H1 (cell line): Measurements from ENCODE around the gene DIP2C. TPM values are rescaled to one million over a fixed set of nuclear protein-coding genes. Genes with fewer than 3 reads are reported as not detected.

ENCODE experiments used
- ASH2L ChIP-seq: fragments of 200-600, 300-600 bp; sonication (generic); IDR thresholded peaks from one replicate; pipeline ENCODE4 v1.7.1; 2017; ENCODE audit warnings: low read length
- SIX5 ChIP-seq: IDR thresholded peaks from 2 replicates; pipeline ENCODE4 v1.6.1; 2011; ENCODE audit warnings: mild to moderate bottlenecking, low read depth, low read length
- SP1 ChIP-seq: IDR thresholded peaks from 2 replicates; pipeline ENCODE4 v1.6.1; 2011; ENCODE audit warnings: low read depth, low read length
- SP4 ChIP-seq: IDR thresholded peaks from 2 replicates; pipeline ENCODE4 v1.6.1; 2012; ENCODE audit warnings: low read length, inconsistent platforms
- YY1 ChIP-seq: IDR thresholded peaks from 2 replicates; pipeline ENCODE4 v1.6.1; 2011; ENCODE audit warnings: low read depth, mild to moderate bottlenecking, low read length
- polyA plus RNA-seq, 7 experiments: library from polyadenylated mRNA; depleted of rRNA in 3 of 7; stranded (reverse) in 5 of 7; unstranded in 2 of 7; fragments of >200 nt in 5 of 7; fragments of 200-250 nt in 2 of 7; gene quantifications; 1 replicate in 5 of 7; 2 replicates in 1 of 7; 4 replicates in 1 of 7; pipeline versions ENCODE4 v1.2.1 to v1.2.3, GENCODE V29; 2011 to 2013; ENCODE audit warnings: missing spikeins in 2 of 7, mixed read lengths in 2 of 7
- total RNA-seq: library from RNA; stranded (reverse); fragmentation: NEBNext Ultra II Directional; extraction: Animal tissue kit (Norgen Biotek cat#: 25700); gene quantifications from 2 replicates; pipeline ENCODE4 v1.2.1, GENCODE V29; 2021
- TF ChIP-seq, protein P1 (sequence below): fragments of 300-600 bp; sonication (generic); IDR thresholded peaks from 2 replicates; pipeline ENCODE4 v1.7.1; 2012; ENCODE audit warnings: low read length, moderate library complexity, mild to moderate bottlenecking, inconsistent platforms; ENCODE audit not compliant: insufficient replicate concordance

DIP2C gene
- total and polyA plus RNA-seq, 2 of the 8 experiments (the other 6 are each of a cell fraction or from before 2014, with no cell fraction given): 3.8 to 9.3 TPM

DNA sequence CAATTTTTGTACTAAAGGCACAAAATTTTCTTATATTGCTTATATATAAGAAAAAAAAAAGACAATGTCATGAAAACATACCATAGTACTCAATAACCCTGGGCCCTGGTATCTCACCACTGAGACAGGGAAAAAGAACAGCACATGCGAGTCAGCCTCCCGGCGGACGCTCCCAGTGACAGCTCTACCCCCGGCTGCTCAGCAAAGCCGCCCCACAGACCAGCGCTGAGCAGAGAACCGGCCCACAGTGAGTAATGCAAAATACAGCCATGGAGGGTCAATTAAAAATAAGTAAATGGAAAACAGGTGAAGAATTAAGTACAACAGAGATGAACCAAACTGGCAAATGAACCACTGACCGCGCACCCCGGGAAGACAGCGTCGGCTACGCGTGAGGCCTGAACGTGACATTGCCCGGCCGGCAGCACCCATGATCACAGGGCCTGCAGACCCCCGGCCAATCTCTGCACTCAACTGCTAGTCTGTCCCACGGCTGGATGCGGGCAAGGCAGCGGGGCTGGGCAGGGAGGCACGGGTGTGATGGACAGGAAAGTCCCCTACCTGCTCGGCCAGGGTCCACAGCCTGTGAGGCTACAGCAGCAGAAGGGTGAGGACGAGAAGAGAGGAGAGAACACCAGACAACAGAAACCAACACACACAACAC lies 378.4 kb downstream of the DIP2C start (continued):
- TF ChIP-seq SP4: no peak
- TF ChIP-seq ASH2L: no peak
- no peak for TF ChIP-seq SP1
- TF ChIP-seq YY1: no peak
- TF ChIP-seq, protein P1, sequence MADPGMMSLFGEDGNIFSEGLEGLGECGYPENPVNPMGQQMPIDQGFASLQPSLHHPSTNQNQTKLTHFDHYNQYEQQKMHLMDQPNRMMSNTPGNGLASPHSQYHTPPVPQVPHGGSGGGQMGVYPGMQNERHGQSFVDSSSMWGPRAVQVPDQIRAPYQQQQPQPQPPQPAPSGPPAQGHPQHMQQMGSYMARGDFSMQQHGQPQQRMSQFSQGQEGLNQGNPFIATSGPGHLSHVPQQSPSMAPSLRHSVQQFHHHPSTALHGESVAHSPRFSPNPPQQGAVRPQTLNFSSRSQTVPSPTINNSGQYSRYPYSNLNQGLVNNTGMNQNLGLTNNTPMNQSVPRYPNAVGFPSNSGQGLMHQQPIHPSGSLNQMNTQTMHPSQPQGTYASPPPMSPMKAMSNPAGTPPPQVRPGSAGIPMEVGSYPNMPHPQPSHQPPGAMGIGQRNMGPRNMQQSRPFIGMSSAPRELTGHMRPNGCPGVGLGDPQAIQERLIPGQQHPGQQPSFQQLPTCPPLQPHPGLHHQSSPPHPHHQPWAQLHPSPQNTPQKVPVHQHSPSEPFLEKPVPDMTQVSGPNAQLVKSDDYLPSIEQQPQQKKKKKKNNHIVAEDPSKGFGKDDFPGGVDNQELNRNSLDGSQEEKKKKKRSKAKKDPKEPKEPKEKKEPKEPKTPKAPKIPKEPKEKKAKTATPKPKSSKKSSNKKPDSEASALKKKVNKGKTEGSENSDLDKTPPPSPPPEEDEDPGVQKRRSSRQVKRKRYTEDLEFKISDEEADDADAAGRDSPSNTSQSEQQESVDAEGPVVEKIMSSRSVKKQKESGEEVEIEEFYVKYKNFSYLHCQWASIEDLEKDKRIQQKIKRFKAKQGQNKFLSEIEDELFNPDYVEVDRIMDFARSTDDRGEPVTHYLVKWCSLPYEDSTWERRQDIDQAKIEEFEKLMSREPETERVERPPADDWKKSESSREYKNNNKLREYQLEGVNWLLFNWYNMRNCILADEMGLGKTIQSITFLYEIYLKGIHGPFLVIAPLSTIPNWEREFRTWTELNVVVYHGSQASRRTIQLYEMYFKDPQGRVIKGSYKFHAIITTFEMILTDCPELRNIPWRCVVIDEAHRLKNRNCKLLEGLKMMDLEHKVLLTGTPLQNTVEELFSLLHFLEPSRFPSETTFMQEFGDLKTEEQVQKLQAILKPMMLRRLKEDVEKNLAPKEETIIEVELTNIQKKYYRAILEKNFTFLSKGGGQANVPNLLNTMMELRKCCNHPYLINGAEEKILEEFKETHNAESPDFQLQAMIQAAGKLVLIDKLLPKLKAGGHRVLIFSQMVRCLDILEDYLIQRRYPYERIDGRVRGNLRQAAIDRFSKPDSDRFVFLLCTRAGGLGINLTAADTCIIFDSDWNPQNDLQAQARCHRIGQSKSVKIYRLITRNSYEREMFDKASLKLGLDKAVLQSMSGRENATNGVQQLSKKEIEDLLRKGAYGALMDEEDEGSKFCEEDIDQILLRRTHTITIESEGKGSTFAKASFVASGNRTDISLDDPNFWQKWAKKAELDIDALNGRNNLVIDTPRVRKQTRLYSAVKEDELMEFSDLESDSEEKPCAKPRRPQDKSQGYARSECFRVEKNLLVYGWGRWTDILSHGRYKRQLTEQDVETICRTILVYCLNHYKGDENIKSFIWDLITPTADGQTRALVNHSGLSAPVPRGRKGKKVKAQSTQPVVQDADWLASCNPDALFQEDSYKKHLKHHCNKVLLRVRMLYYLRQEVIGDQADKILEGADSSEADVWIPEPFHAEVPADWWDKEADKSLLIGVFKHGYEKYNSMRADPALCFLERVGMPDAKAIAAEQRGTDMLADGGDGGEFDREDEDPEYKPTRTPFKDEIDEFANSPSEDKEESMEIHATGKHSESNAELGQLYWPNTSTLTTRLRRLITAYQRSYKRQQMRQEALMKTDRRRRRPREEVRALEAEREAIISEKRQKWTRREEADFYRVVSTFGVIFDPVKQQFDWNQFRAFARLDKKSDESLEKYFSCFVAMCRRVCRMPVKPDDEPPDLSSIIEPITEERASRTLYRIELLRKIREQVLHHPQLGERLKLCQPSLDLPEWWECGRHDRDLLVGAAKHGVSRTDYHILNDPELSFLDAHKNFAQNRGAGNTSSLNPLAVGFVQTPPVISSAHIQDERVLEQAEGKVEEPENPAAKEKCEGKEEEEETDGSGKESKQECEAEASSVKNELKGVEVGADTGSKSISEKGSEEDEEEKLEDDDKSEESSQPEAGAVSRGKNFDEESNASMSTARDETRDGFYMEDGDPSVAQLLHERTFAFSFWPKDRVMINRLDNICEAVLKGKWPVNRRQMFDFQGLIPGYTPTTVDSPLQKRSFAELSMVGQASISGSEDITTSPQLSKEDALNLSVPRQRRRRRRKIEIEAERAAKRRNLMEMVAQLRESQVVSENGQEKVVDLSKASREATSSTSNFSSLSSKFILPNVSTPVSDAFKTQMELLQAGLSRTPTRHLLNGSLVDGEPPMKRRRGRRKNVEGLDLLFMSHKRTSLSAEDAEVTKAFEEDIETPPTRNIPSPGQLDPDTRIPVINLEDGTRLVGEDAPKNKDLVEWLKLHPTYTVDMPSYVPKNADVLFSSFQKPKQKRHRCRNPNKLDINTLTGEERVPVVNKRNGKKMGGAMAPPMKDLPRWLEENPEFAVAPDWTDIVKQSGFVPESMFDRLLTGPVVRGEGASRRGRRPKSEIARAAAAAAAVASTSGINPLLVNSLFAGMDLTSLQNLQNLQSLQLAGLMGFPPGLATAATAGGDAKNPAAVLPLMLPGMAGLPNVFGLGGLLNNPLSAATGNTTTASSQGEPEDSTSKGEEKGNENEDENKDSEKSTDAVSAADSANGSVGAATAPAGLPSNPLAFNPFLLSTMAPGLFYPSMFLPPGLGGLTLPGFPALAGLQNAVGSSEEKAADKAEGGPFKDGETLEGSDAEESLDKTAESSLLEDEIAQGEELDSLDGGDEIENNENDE: no peak
- no peak for TF ChIP-seq SIX5
